KOPT-K1 (cell line): Measurements from ENCODE around the gene KPNB1.

Experiments
- H3K27ac ChIP-seq: fragments of 200-600 bp; sonication (generic); 2 replicates; pipeline ENCODE4 v1.5.1; 2016; ENCODE audit warnings: antibody characterized with exemption, mild to moderate bottlenecking, low read depth, low read length; ENCODE audit not compliant: poor library complexity, severe bottlenecking
- H3K36me3 ChIP-seq: fragments of 200-600 bp; sonication (generic); 2 replicates; pipeline ENCODE4 v1.5.1; 2017; ENCODE audit warnings: antibody characterized with exemption, mild to moderate bottlenecking, low read length, moderate library complexity; ENCODE audit not compliant: insufficient read depth
- H3K9me3 ChIP-seq: fragments of 200-600 bp; sonication (generic); 2 replicates; pipeline ENCODE4 v1.5.1; 2017; ENCODE audit warnings: antibody characterized with exemption, low read length, mild to moderate bottlenecking; ENCODE audit not compliant: insufficient read depth, poor library complexity, severe bottlenecking

KPNB1 gene

GRCh38 chr17:47717261-47717697 is 67.6 kb downstream of the KPNB1 start:
- no peak overlapping the region for H3K27ac ChIP-seq
- H3K9me3 ChIP-seq, result no peaks in the 10 kb centered on the region
- H3K36me3 ChIP-seq, result no peaks in the 10 kb centered on the region

GRCh38 chr17:47717979-47718621 is 68.4 kb downstream of the KPNB1 start:
- H3K27ac ChIP-seq, result no peak overlapping the region
- H3K36me3 ChIP-seq, result no peaks in the 10 kb centered on the region
- H3K9me3 ChIP-seq, result no peaks in the 10 kb centered on the region

- Histone ChIP-seq H3K36me3 (no peaks in the 10 kb centered on the region), H3K9me3 (no peaks in the 10 kb centered on the region), H3K27ac (no peak overlapping the region)
Measured at GRCh38 chr17:47718634-47719405, 69.1 kb downstream of the KPNB1 start.

DNA sequence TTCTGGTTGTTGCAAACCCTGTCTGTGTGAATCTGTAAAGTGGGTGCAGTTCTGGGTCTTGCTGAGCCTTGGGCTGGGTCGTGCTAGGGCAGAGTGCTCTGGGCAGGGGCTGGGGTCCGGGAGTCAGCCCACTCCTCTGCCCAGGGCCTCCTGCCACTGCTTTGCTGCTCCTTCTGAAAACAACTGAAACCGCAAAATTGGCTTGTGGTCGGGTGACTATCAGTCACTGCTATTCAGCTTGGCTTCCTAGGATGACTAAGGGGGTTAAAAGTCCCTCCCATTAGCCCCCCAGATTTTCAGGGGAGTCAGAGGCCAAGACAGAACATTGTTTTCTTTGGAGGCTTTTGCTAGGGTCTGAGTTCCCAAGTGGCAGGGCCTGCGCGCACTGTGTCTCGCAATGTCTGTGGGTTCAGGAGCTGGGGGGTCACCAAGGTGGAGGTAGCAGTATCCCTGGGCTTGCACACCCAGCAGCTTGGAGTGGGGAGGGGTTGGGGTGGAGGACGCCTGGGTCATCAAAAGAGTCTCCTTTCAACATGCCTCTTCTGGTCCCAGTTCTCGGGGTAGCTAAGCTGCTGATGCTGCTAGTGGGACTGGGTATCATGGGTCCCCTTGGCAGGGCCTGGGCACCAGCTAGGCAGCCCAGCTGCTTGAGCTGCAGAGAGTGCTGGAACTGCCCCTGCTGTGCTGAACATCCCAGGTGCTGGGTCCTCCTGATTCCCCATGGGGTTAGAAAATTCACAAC is 69.9 kb downstream of the KPNB1 start:
- Histone ChIP-seq H3K27ac (no peak overlapping the region), H3K36me3 (no peaks in the 10 kb centered on the region), H3K9me3 (no peaks in the 10 kb centered on the region)

- Histone ChIP-seq H3K27ac (no peak overlapping the region), H3K36me3 (no peaks in the 10 kb centered on the region), H3K9me3 (no peaks in the 10 kb centered on the region)
Measured at GRCh38 chr17:47720196-47720595, 70.5 kb downstream of the KPNB1 start.

- H3K27ac ChIP-seq, result no peak overlapping the region
- H3K36me3 ChIP-seq, result no peaks in the 10 kb centered on the region
Measured at GRCh38 chr17:47720754-47721533, 71.2 kb downstream of the KPNB1 start.

GRCh38 chr17:47721725-47722124 is 72.0 kb downstream of the KPNB1 start:
- no peak overlapping the region for H3K27ac ChIP-seq
- no peaks in the 10 kb centered on the region for H3K9me3 ChIP-seq
- H3K36me3 ChIP-seq, result no peaks in the 10 kb centered on the region

More at GRCh38 chr17:47720754-47721533, 71.2 kb downstream of the KPNB1 start:
- no peaks in the 10 kb centered on the region for H3K9me3 ChIP-seq

- Histone ChIP-seq H3K36me3 (no peaks in the 10 kb centered on the region), H3K27ac (no peak overlapping the region), H3K9me3 (no peaks in the 10 kb centered on the region)
Measured at GRCh38 chr17:47724705-47725104, 75.0 kb downstream of the KPNB1 start.

DNA sequence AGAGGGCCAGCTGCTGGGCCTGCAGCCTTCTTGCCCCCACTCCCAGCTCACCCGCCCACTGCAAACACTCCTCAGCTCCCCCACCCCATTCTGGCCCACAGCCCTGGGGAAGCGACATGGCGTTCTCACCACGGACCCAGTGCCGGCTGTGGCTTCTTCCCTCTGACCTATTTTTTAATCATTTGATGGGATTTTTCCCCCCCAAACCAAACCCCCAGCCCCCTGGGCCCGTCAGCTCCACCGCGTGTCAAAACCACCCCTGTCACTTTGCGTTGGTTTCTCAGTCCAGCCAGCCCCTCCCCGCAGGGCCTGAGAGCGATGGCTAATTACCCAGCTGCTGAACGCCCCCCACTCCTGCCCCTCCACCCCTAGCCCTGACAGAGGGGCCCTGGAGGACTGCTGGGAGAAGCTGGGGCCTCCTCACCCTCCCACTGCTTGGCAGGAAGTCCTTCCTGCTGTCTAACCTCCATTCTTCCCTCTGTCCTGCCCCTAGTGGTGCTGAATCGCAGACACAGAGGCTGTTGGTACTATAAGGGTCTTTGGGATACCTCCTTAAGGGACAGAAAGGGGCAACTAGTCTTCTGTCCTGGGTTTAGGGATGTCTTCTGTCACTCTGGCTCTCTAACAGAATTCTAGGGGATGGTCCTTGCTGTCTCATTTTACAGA is 75.9 kb downstream of the KPNB1 start:
- H3K36me3 ChIP-seq, result no peaks in the 10 kb centered on the region
- H3K27ac ChIP-seq, result no peak overlapping the region
- H3K9me3 ChIP-seq, result no peaks in the 10 kb centered on the region

GRCh38 chr17:47726796-47727703 is 77.3 kb downstream of the KPNB1 start:
- H3K36me3 ChIP-seq, result no peaks in the 10 kb centered on the region
- H3K9me3 ChIP-seq, result no peaks in the 10 kb centered on the region
- no peak overlapping the region for H3K27ac ChIP-seq

DNA sequence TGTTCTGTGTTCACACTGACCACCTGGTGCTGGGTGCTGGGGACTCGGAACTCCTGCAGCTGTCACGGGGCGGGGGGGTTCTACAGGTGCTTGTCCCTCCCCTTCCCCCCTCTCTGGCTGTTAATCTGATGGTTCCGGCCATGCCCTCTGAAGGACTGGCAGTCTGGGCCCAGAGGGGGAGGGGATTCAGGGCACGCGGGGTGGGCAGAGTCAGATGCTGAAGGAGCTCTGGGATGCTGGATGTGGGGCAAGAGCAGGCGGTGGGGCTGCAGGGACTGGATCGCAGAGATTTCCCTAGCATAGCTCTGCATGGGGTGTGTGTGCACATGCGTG is 78.0 kb downstream of the KPNB1 start:
- Histone ChIP-seq H3K36me3 (no peaks in the 10 kb centered on the region), H3K9me3 (no peaks in the 10 kb centered on the region), H3K27ac (no peak overlapping the region)

DNA sequence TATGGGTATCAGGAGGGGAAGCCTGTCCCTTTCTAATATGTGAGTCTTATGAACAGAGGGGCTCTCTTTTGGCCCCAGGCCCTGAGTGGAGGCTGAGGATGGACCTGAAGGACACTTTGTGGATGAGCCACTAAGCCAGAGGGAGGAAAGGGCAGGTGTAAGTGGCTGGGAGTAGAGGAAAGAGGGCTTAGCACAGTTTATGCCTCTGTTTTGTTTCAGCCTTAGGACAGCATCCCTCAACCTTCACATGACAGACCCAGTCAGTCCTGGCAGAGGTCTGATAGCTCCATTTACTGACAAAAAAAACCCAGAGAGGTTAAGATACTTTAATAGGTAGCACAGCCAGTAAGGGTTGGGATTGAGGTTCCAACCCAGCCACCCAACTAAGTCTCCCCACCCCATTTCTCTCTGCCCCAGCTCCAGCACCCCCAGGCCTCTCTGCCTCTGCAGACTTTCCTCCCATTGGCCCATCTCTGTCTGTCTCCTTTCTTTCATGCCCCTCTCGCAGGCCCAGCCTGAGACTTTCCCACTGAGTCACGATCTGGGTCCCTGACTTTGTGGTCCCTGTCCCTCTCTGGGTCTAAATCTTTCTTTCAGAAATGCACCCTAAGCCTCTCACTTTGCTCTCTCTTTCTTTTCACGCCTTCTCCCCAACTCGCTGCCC is 78.6 kb downstream of the KPNB1 start:
- Histone ChIP-seq H3K9me3 (no peaks in the 10 kb centered on the region), H3K36me3 (no peaks in the 10 kb centered on the region), H3K27ac (no peak overlapping the region)

DNA sequence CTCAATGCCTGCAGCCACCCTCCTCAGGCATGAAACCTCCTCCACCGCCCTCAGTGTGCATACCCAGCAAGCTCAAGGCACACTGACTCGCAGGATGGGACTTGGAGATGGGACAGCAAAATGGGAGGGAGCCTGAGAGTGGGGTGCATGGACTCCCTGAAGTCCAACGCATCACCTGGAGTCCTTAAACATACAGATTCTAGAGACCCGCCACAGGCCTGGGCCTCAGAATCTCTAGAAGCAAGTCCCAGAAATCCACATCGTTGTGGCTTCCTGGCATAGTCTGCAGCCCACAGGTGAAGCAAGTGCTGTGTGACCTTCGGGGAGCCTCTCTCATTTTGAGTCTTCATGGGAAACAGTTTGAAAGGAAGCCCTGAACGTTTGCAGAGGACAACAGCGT is 79.8 kb downstream of the KPNB1 start:
- no peaks in the 10 kb centered on the region for H3K36me3 ChIP-seq
- no peaks in the 10 kb centered on the region for H3K9me3 ChIP-seq
- no peak overlapping the region for H3K27ac ChIP-seq
